Ascending aorta (tissue), 2 donors: Measurements from ENCODE around the gene JMJD4. TPM values are rescaled to one million over a fixed set of nuclear protein-coding genes. Genes with fewer than 3 reads are reported as not detected.

ENCODE experiments used
- DNase-seq, 2 donors: peaks; one replicate each; pipeline ENCODE4 v3.0.0-alpha.2; 2019; ENCODE audit warnings: low spot score in 2 of 2
- H3K27ac ChIP-seq, 2 donors: fragments of 200-600 bp; sonication (generic); one replicate each; pipeline ENCODE4 v1.5.1; 2016 to 2017; ENCODE audit warnings: mild to moderate bottlenecking in 1 of 2
- H3K27me3 ChIP-seq: fragments of 200-600 bp; sonication (generic); one replicate; pipeline ENCODE4 v1.5.1; 2017
- H3K36me3 ChIP-seq, 2 donors: fragments of 200-600 bp; sonication (generic); one replicate each; pipeline ENCODE4 v1.5.1; 2016
- H3K4me1 ChIP-seq, 2 donors: fragments of 200-600 bp; sonication (generic); one replicate each; pipeline ENCODE4 v1.5.1; 2016 to 2017; ENCODE audit warnings: mild to moderate bottlenecking in 1 of 2
- H3K4me3 ChIP-seq, 2 donors: fragments of 200-600 bp; sonication (generic); one replicate each; pipeline ENCODE4 v1.5.1; 2016 to 2017; ENCODE audit warnings: mild to moderate bottlenecking in 1 of 2
- H3K9me3 ChIP-seq, 2 donors: fragments of 200-600 bp; sonication (generic); one replicate each; pipeline ENCODE4 v1.5.1; 2016
- intact Hi-C: fragments of 100-400 bp; cut with DNase I; formaldehyde crosslinking; loops from one replicate; pipeline ENCODE4 v1.15.1; 2023
- total RNA-seq: library from RNA; depleted of rRNA; stranded (reverse); fragments of >200 nt; gene quantifications from one replicate; pipeline ENCODE4 v1.1.0, GENCODE V29; 2016
- TF ChIP-seq, protein P1 (sequence below), 3 experiments: fragments of 200-600 bp in 2 of 3; fragments of 450-650 bp in 1 of 3; sonication (generic) in 2 of 3; IDR thresholded peaks; one replicate each; pipeline ENCODE4 v1.5.1; 2016 to 2019; ENCODE audit warnings: antibody characterized with exemption in 3 of 3, mild to moderate bottlenecking in 1 of 3, moderate library complexity in 1 of 3

JMJD4 gene
- total RNA-seq, 1 donor from 2014 or later = 10.6 TPM

DNA sequence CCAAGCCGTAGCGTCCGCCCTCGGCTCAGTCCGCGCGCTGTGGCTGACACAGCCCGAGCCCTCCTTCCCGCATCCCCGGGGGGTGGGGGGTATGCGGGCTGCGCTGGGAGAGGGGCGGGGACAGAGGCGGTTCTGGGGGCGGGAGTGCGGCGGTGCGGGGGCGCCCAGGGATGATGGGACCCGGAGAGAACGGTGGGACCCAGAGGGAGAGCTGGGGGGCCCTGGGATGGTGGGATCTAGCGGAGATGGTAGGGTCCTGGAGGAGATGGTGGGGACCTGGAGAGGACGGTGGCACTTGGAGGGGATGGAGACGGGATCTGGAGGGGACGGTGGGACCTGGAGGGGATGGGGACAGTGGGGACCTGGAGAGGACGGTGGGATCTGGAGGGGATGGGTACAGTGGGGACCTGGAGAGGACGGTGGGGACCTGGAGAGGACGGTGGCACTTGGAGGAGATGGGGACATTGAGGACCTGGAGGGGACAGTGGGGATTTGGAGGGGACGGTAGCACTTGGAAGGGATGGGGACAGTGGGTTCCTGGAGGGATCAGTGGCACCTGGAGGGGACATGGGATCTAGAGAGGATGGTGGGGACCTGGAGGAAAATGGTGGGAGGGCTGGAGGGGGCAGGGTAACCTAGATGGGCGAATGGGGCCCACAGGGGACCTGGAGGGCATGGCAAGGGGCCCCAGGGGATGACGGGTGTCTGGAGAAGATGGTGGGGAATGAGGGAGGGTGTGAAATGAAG, 610 bp upstream of the JMJD4 start:
- Histone ChIP-seq H3K36me3 (peaks cover 7 to 23% of the 10 kb centered on the region in 2 donors), H3K4me3 (peak overlapping the region; percentile 81 to 93), H3K27me3 (no peaks in the 10 kb centered on the region), H3K27ac (peak overlapping the region; percentile 84 to 88), H3K9me3 (no peaks in the 10 kb centered on the region), H3K4me1 (peaks cover 0 to 9% of the 10 kb centered on the region in 2 donors)
- TF ChIP-seq, protein P1, sequence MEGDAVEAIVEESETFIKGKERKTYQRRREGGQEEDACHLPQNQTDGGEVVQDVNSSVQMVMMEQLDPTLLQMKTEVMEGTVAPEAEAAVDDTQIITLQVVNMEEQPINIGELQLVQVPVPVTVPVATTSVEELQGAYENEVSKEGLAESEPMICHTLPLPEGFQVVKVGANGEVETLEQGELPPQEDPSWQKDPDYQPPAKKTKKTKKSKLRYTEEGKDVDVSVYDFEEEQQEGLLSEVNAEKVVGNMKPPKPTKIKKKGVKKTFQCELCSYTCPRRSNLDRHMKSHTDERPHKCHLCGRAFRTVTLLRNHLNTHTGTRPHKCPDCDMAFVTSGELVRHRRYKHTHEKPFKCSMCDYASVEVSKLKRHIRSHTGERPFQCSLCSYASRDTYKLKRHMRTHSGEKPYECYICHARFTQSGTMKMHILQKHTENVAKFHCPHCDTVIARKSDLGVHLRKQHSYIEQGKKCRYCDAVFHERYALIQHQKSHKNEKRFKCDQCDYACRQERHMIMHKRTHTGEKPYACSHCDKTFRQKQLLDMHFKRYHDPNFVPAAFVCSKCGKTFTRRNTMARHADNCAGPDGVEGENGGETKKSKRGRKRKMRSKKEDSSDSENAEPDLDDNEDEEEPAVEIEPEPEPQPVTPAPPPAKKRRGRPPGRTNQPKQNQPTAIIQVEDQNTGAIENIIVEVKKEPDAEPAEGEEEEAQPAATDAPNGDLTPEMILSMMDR (IDR thresholded peaks at IDR 0.05) = no peak
- no peak for DNase-seq
- intact Hi-C loops = loop anchor here (1.0 to 5.0 kb wide), 4 partner anchors 53 to 418 kb away; partner anchors contain the start of genes ARF1, CDC42BPA and WNT9A

DNA sequence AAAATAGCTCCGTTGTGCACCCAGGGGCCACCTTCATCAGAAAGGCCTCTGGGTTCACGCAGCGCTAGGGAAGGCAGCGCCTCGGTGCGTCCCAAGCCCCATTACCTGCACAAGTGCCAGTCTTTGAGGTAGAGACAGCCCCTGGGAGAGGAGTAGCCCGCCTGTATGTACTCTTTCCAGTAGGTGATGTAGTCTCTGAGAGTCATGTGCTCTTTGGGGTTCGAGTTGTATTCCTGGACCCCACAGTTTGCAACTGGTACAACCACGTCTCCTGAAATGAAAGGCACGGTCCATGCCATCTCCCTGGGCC, 601 bp downstream of the JMJD4 start:
- peak in 1 of 2 donors; percentile 50 for DNase-seq
- Histone ChIP-seq H3K36me3 (peaks cover 7 to 23% of the 10 kb centered on the region in 2 donors), H3K27me3 (no peaks in the 10 kb centered on the region), H3K4me1 (peaks cover 0 to 9% of the 10 kb centered on the region in 2 donors), H3K27ac (peak overlapping the region; percentile 84 to 88), H3K4me3 (peak overlapping the region; percentile 81 to 93), H3K9me3 (no peaks in the 10 kb centered on the region)
- TF ChIP-seq, protein P1 (IDR thresholded peaks at IDR 0.05) = no peak
- intact Hi-C loops = loop anchor here (5.0 kb wide), 1 partner anchor 192 kb away; no protein-coding TSS in a partner anchor

DNA sequence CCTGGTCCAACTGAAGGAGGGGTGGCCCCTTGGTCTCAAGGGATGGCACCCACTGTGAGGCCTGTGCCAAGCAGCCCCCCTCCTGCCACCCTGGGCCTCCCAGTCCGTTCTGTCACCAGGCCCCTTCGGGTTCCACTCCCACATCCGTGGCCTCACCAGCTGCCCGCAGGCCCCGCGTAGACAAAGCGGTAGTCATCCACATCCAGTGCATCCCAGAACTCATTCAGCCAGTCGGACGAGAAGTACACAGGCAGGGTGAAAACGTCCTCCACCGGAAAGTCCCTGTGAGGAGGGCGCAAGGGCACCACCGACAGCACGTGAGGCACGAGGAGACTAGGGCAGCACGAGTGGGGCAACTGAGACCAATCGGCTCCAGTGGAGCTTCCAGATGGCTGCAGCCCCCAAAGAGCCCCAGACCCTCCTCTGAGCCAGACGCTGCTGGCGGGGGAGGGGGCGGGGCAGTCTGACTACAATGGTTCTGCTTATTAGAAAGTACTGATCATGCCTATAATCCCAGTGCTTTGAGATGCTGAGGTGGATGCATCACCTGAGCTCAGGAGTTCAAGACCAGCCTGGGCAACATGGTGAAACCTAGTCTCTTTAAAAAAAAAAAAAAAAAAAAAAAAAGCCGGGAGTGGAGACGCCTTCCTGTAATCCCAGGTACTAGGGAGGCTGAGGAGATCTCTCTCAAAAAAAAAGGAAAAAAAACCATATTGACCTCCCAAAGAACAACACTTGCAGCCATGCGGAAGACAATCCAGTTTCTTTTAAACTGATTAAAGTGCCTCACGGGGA, 1.2 kb downstream of the JMJD4 start:
- DNase-seq = peak in 1 of 2 donors; percentile 5
- Histone ChIP-seq H3K9me3 (no peaks in the 10 kb centered on the region), H3K27ac (peak overlapping the region in 1 of 2 donors; percentile 84), H3K4me3 (peak overlapping the region; percentile 81 to 93), H3K4me1 (peaks cover 0 to 9% of the 10 kb centered on the region in 2 donors), H3K36me3 (peaks cover 7 to 23% of the 10 kb centered on the region in 2 donors), H3K27me3 (no peaks in the 10 kb centered on the region)
- intact Hi-C loops = loop anchor here (5.0 kb wide), 1 partner anchor 192 kb away; no protein-coding TSS in a partner anchor
- TF ChIP-seq, protein P1 (IDR thresholded peaks at IDR 0.05) = no peak

DNA sequence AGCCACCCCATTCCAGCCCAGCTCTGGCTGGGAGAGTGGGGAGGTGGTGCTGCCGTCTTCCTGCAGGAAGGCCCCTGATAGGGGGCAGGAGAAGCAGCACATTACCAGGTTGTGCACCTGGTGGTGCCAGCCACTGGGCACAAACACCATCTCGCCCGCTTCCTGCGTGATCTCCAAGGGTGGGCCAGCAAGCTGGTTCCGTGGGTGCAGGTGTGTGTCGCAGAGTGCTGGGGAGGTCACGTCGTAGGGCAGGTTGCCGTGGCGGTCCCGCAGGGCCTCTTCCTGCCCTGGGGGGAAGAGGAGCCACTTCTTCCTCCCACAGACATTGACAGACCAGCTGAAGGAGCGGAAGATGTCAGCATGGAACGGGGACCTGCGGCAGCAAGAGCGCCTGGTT, 1.8 kb downstream of the JMJD4 start:
- Histone ChIP-seq H3K4me3 (no peak overlapping the region), H3K27ac (no peak overlapping the region), H3K9me3 (no peaks in the 10 kb centered on the region), H3K27me3 (no peaks in the 10 kb centered on the region), H3K36me3 (peaks cover 7 to 23% of the 10 kb centered on the region in 2 donors), H3K4me1 (peaks cover 0 to 9% of the 10 kb centered on the region in 2 donors)
- no peak for DNase-seq
- TF ChIP-seq, protein P1 (IDR thresholded peaks at IDR 0.05) = no peak
- intact Hi-C loops = loop anchor here (5.0 kb wide), 1 partner anchor 191 kb away; no protein-coding TSS in a partner anchor

DNA sequence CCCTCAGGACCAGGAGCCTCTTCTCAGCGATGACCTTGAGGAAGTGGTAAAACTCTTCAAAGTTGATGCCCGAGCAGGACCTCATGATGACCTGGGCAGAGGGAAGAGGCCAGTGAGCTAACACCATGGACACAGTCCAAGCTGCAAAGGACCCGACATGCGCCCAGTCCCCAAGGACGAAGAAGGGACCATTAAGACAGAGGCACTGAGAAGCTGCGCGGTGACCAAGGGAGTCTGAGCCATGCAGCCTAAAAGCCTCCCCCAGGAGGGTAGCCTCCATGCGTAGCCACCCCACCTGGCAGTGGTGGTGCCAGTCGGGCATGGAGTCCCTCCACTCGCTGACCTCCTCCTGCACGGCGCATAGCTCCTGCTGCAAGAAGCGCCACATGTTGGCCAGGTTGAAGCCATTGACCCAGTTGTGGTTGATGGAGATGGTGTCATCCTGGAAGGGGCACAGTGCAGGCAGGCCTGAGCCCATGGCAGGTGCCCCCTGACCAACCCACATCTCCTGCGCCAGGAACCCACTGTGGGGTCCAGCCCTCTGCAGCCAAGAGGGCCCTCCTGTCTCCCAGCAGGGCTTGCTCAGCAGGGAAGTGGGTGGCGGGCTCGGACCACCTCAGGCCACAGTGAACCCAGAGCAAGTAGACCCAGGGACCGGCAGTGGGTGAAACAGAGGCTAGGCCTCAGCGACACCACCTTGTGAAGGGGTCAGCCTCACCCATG, 2.4 kb downstream of the JMJD4 start:
- peaks cover 7 to 23% of the 10 kb centered on the region in 2 donors for H3K36me3 ChIP-seq
- H3K4me1 ChIP-seq = peaks cover 0 to 9% of the 10 kb centered on the region in 2 donors
- H3K4me3 ChIP-seq = no peak overlapping the region
- no peak overlapping the region for H3K27ac ChIP-seq
- DNase-seq = no peak
- intact Hi-C loops = loop anchor here (5.0 kb wide), 1 partner anchor 190 kb away; no protein-coding TSS in a partner anchor
- TF ChIP-seq, protein P1 (IDR thresholded peaks at IDR 0.05) = no peak
- no peaks in the 10 kb centered on the region for H3K9me3 ChIP-seq
- no peaks in the 10 kb centered on the region for H3K27me3 ChIP-seq
